Mesenchymal stem cell (in vitro differentiated cells and primary cell): ENCODE results near the gene RAB29.

Experiments
- DNase-seq: peaks from one replicate; pipeline ENCODE4 v3.0.0-alpha.2; 2013
- H2AFZ ChIP-seq: one replicate; pipeline ENCODE4 v1.6.1; 2013; ENCODE audit warnings: low read depth, mild to moderate bottlenecking, control low read depth, inconsistent platforms, low read length, moderate library complexity
- H2AK5ac ChIP-seq: 2 replicates; pipeline ENCODE4 v1.6.1; 2013; ENCODE audit warnings: low read length, moderate library complexity, mild to moderate bottlenecking, inconsistent platforms; ENCODE audit not compliant: severe bottlenecking
- H2BK120ac ChIP-seq: one replicate; pipeline ENCODE4 v1.6.1; 2013; ENCODE audit warnings: low read depth, mild to moderate bottlenecking, inconsistent platforms, low read length, moderate library complexity
- H2BK12ac ChIP-seq, 2 experiments: one replicate each; pipeline ENCODE4 v1.6.1; 2013; ENCODE audit warnings: inconsistent platforms in 2 of 2, low read length in 2 of 2, mild to moderate bottlenecking in 2 of 2, moderate library complexity in 2 of 2, control low read depth in 1 of 2
- H2BK15ac ChIP-seq: one replicate; pipeline ENCODE4 v1.6.1; 2013; ENCODE audit warnings: mild to moderate bottlenecking, low read depth, inconsistent platforms; ENCODE audit not compliant: poor library complexity, severe bottlenecking
- H2BK5ac ChIP-seq: 2 replicates; pipeline ENCODE4 v1.6.1; 2013; ENCODE audit warnings: low read depth, mild to moderate bottlenecking, low read length, control low read depth, inconsistent platforms; ENCODE audit not compliant: poor library complexity, severe bottlenecking
- H3K14ac ChIP-seq, 2 experiments: one replicate each; pipeline ENCODE4 v1.6.1; 2013; ENCODE audit warnings: inconsistent platforms in 2 of 2, low read length in 2 of 2, control low read depth in 1 of 2, mild to moderate bottlenecking in 1 of 2, moderate library complexity in 1 of 2
- H3K18ac ChIP-seq, 2 experiments: one replicate each; pipeline ENCODE4 v1.6.1; 2013; ENCODE audit warnings: inconsistent platforms in 2 of 2, low read length in 2 of 2, control low read depth in 1 of 2, low read depth in 1 of 2, mild to moderate bottlenecking in 1 of 2
- H3K23ac ChIP-seq, 2 experiments: one replicate each; pipeline ENCODE4 v1.6.1; 2013; ENCODE audit warnings: inconsistent platforms in 2 of 2, low read length in 2 of 2, mild to moderate bottlenecking in 2 of 2, moderate library complexity in 2 of 2, control low read depth in 1 of 2
- H3K27ac ChIP-seq: 2 replicates; pipeline ENCODE4 v1.5.1; 2013; ENCODE audit warnings: mild to moderate bottlenecking, moderate library complexity, low read length, control low read depth, inconsistent platforms; ENCODE audit not compliant: poor library complexity, severe bottlenecking
- H3K27me3 ChIP-seq, 2 experiments: 2 replicates each; pipeline versions ENCODE4 v1.6.1 to v1.7.0; 2013; ENCODE audit warnings: low read length in 2 of 2, mild to moderate bottlenecking in 2 of 2, moderate library complexity in 2 of 2, control low read depth in 1 of 2, inconsistent platforms in 1 of 2; ENCODE audit not compliant: control insufficient read depth in 1 of 2, insufficient read depth in 1 of 2
- H3K36me3 ChIP-seq, 2 experiments: 2 replicates each; pipeline versions ENCODE4 v1.6.1 to v1.7.0; 2013; ENCODE audit warnings: low read length in 2 of 2, control low read depth in 1 of 2, inconsistent platforms in 1 of 2, low read depth in 1 of 2, mild to moderate bottlenecking in 1 of 2; ENCODE audit not compliant: insufficient read depth in 2 of 2, control insufficient read depth in 1 of 2
- H3K4ac ChIP-seq, 2 experiments: one replicate each; pipeline ENCODE4 v1.6.1; 2013; ENCODE audit warnings: inconsistent platforms in 2 of 2, low read length in 2 of 2, mild to moderate bottlenecking in 2 of 2, moderate library complexity in 2 of 2, control low read depth in 1 of 2, low read depth in 1 of 2
- H3K4me1 ChIP-seq: 2 replicates; pipeline ENCODE4 v1.6.1; 2013; ENCODE audit warnings: low read depth, low read length, control low read depth; ENCODE audit not compliant: control insufficient read depth, insufficient read depth
- H3K4me2 ChIP-seq: 2 replicates; pipeline ENCODE4 v1.6.1; 2013; ENCODE audit warnings: low read length, mild to moderate bottlenecking, inconsistent platforms; ENCODE audit not compliant: poor library complexity, severe bottlenecking
- H3K4me3 ChIP-seq, 2 experiments: 2 replicates each; pipeline versions ENCODE4 v1.5.1 to v1.7.0; 2013; ENCODE audit warnings: low read length in 2 of 2, mild to moderate bottlenecking in 2 of 2, control low read depth in 1 of 2, low read depth in 1 of 2; ENCODE audit not compliant: insufficient read depth in 1 of 2
- H3K79me1 ChIP-seq: replicated peaks from 2 replicates; pipeline ENCODE4 v1.6.1; 2013; ENCODE audit warnings: mild to moderate bottlenecking, control low read depth, low read length, inconsistent platforms; ENCODE audit not compliant: poor library complexity, severe bottlenecking
- H3K9ac ChIP-seq: 2 replicates; pipeline ENCODE4 v1.7.0; 2013; ENCODE audit warnings: mild to moderate bottlenecking, low read length, moderate library complexity
- H3K9me3 ChIP-seq: 2 replicates; pipeline ENCODE4 v1.7.0; 2013; ENCODE audit warnings: mild to moderate bottlenecking, low read length; ENCODE audit not compliant: control insufficient read depth
- H4K8ac ChIP-seq: one replicate; pipeline ENCODE4 v1.6.1; 2013; ENCODE audit warnings: inconsistent platforms, mild to moderate bottlenecking, low read length, moderate library complexity
- H4K91ac ChIP-seq: one replicate; pipeline ENCODE4 v1.6.1; 2013; ENCODE audit warnings: mild to moderate bottlenecking, low read length, inconsistent platforms
- WGBS: methylation state at CpG from one replicate; pipeline ENCODE4 v1.1.7; 2013; ENCODE audit warnings: mixed read lengths; 5-methylcytosine and 5-hydroxymethylcytosine counted together

Gene RAB29

GRCh38 chr1:205770618-205771017 lies 4.7 kb downstream of the RAB29 start:
- no peak overlapping the region for H3K14ac ChIP-seq
- H2BK15ac ChIP-seq, result no peak overlapping the region
- H3K27me3 ChIP-seq, result no peaks in the 10 kb centered on the region
- H2BK12ac ChIP-seq, result no peak overlapping the region
- H3K27ac ChIP-seq, result no peak overlapping the region
- no peak overlapping the region for H4K8ac ChIP-seq
- DNase-seq, result no peak
- no peak overlapping the region for H3K4ac ChIP-seq
- no peak overlapping the region for H4K91ac ChIP-seq
- H3K23ac ChIP-seq, result no peak overlapping the region
- no peak overlapping the region for H3K4me3 ChIP-seq
- H2BK120ac ChIP-seq, result no peak overlapping the region
- H3K36me3 ChIP-seq, result peaks cover 3 to 42% of the 10 kb centered on the region in 2 experiments
- H3K79me1 ChIP-seq, result peaks cover 6% of the 10 kb centered on the region
- H2AK5ac ChIP-seq, result no peak overlapping the region
- no peak overlapping the region for H3K4me2 ChIP-seq
- WGBS, result 100% methylated on average over 4 of the region's 4 CpGs
- no peak overlapping the region for H2BK5ac ChIP-seq
- peaks cover 8% of the 10 kb centered on the region for H3K4me1 ChIP-seq
- no peak overlapping the region for H3K9ac ChIP-seq
- no peaks in the 10 kb centered on the region for H3K9me3 ChIP-seq
- H3K18ac ChIP-seq, result no peak overlapping the region
- H2AFZ ChIP-seq, result no peak overlapping the region

GRCh38 chr1:205769641-205770365 lies 5.5 kb downstream of the RAB29 start:
- Histone ChIP-seq H2BK120ac (no peak overlapping the region), H3K4me2 (no peak overlapping the region), H3K14ac (no peak overlapping the region), H3K9me3 (no peaks in the 10 kb centered on the region), H3K79me1 (peaks cover 6% of the 10 kb centered on the region), H2AFZ (no peak overlapping the region), H2BK12ac (no peak overlapping the region), H3K4ac (no peak overlapping the region), H4K91ac (no peak overlapping the region), H3K27ac (no peak overlapping the region), H3K23ac (no peak overlapping the region), H2BK5ac (no peak overlapping the region), H3K18ac (no peak overlapping the region), H3K27me3 (no peaks in the 10 kb centered on the region), H2AK5ac (no peak overlapping the region), H4K8ac (no peak overlapping the region), H2BK15ac (no peak overlapping the region), H3K36me3 (peaks cover 3 to 42% of the 10 kb centered on the region in 2 experiments), H3K4me3 (no peak overlapping the region), H3K9ac (no peak overlapping the region), H3K4me1 (peaks cover 8% of the 10 kb centered on the region)
- WGBS, result 78% methylated on average over 7 of the region's 8 CpGs
- DNase-seq, result no peak

GRCh38 chr1:205767248-205767647 lies 8.0 kb downstream of the RAB29 start:
- Histone ChIP-seq H3K27me3 (no peaks in the 10 kb centered on the region), H2BK120ac (no peak overlapping the region), H4K8ac (no peak overlapping the region), H3K9ac (no peak overlapping the region), H3K4me3 (no peak overlapping the region), H3K36me3 (peaks cover 3 to 39% of the 10 kb centered on the region in 2 experiments), H3K14ac (no peak overlapping the region), H3K79me1 (peaks cover 4% of the 10 kb centered on the region), H2BK5ac (no peak overlapping the region), H2AK5ac (no peak overlapping the region), H3K18ac (no peak overlapping the region), H3K4me2 (no peak overlapping the region), H4K91ac (no peak overlapping the region), H3K4me1 (peaks cover 3% of the 10 kb centered on the region), H2BK15ac (no peak overlapping the region), H3K4ac (no peak overlapping the region), H3K23ac (no peak overlapping the region), H3K9me3 (no peaks in the 10 kb centered on the region), H3K27ac (no peak overlapping the region), H2AFZ (no peak overlapping the region), H2BK12ac (no peak overlapping the region)
- WGBS, result 83% methylated on average over 1 of the region's 3 CpGs
- no peak for DNase-seq

- peaks cover 1% of the 10 kb centered on the region for H3K79me1 ChIP-seq
Measured at GRCh38 chr1:205766570-205766969, 8.7 kb downstream of the RAB29 start.

More at GRCh38 chr1:205766570-205766969, 8.7 kb downstream of the RAB29 start:
- WGBS, result 66% methylated on average over 3 of the region's 3 CpGs
- Histone ChIP-seq H3K18ac (no peak overlapping the region), H3K27ac (no peak overlapping the region), H3K14ac (no peak overlapping the region), H2BK120ac (no peak overlapping the region), H3K4me1 (peaks cover 3% of the 10 kb centered on the region), H2AK5ac (peak overlapping the region; percentile 6), H3K4ac (no peak overlapping the region), H2BK12ac (no peak overlapping the region), H3K9me3 (no peaks in the 10 kb centered on the region), H3K36me3 (peaks cover 3 to 38% of the 10 kb centered on the region in 2 experiments), H4K8ac (no peak overlapping the region), H3K4me2 (no peak overlapping the region), H4K91ac (no peak overlapping the region), H2BK15ac (no peak overlapping the region), H3K23ac (no peak overlapping the region), H2AFZ (no peak overlapping the region), H3K9ac (no peak overlapping the region), H2BK5ac (no peak overlapping the region), H3K27me3 (no peaks in the 10 kb centered on the region), H3K4me3 (no peak overlapping the region)
- DNase-seq, result no peak
